CD4-positive, CD25-positive, alpha-beta regulatory T cell (primary cell): Measurements from ENCODE around the gene ZBED6. TPM values are rescaled to one million over a fixed set of nuclear protein-coding genes. Genes with fewer than 3 reads are reported as not detected.
"Not testable (repeated sequence)": the region's sequence is repeated elsewhere in the genome, so short reads cannot be mapped to it uniquely, and the experiment has no call there.

ENCODE experiments used
- ATAC-seq, 2 donors: fragments of 150-1000 bp; cut with Tn5 transposase; one replicate each; pipeline ENCODE4 v1.10.0; 2021; ENCODE audit warnings: low read depth in 2 of 2, moderate number of reproducible peaks in 2 of 2, moderate library complexity in 1 of 2
- DNase-seq, 3 donors: peaks; one replicate each; pipeline versions ENCODE4 v3.0.0 to v3.0.0-alpha.2; 2012 to 2022; ENCODE audit warnings: mixed read lengths in 1 of 3
- H3K27ac ChIP-seq: one replicate; pipeline ENCODE4 v1.7.0; 2013; ENCODE audit warnings: mild to moderate bottlenecking, low read length; ENCODE audit not compliant: insufficient read depth, poor library complexity, severe bottlenecking
- H3K27me3 ChIP-seq: one replicate; pipeline ENCODE4 v1.7.0; 2013; ENCODE audit warnings: low read length; ENCODE audit not compliant: control insufficient read depth, insufficient read depth
- H3K36me3 ChIP-seq: one replicate; pipeline ENCODE4 v1.7.0; 2013; ENCODE audit warnings: mild to moderate bottlenecking, low read length, moderate library complexity; ENCODE audit not compliant: control insufficient read depth, insufficient read depth
- H3K4me1 ChIP-seq: 2 replicates; pipeline ENCODE4 v1.7.0; 2013; ENCODE audit warnings: mild to moderate bottlenecking, low read length; ENCODE audit not compliant: insufficient read depth, control insufficient read depth, poor library complexity, severe bottlenecking
- H3K4me3 ChIP-seq: one replicate; pipeline ENCODE4 v1.7.0; 2013; ENCODE audit warnings: low read depth, mild to moderate bottlenecking, low read length, moderate library complexity
- H3K9me3 ChIP-seq, 2 experiments: 1 replicate in 1 of 2; 2 replicates in 1 of 2; pipeline ENCODE4 v1.7.0; 2013; ENCODE audit warnings: low read length in 2 of 2, mild to moderate bottlenecking in 1 of 2, moderate library complexity in 1 of 2; ENCODE audit not compliant: control insufficient read depth in 2 of 2
- H3K27ac Mint-ChIP-seq, 3 donors: one replicate each; pipeline ENCODE4 v1.8.0; 2020 to 2022; ENCODE audit warnings: mild to moderate bottlenecking in 3 of 3, mixed read lengths in 3 of 3, moderate library complexity in 2 of 3
- H3K27me3 Mint-ChIP-seq: one replicate; pipeline ENCODE4 v1.8.0; 2022; ENCODE audit warnings: mild to moderate bottlenecking, mixed read lengths
- H3K36me3 Mint-ChIP-seq: one replicate; pipeline ENCODE4 v1.8.0; 2020; ENCODE audit warnings: mixed read lengths
- H3K4me1 Mint-ChIP-seq, 4 donors: one replicate each; pipeline ENCODE4 v1.8.0; 2020 to 2022; ENCODE audit warnings: mixed read lengths in 4 of 4, mild to moderate bottlenecking in 1 of 4
- H3K4me3 Mint-ChIP-seq, 4 donors: one replicate each; pipeline ENCODE4 v1.8.0; 2020 to 2022; ENCODE audit warnings: mild to moderate bottlenecking in 4 of 4, mixed read lengths in 4 of 4, moderate library complexity in 3 of 4
- H3K9me3 Mint-ChIP-seq, 7 donors: one replicate each; pipeline ENCODE4 v1.8.0; 2020 to 2022; ENCODE audit warnings: mixed read lengths in 7 of 7, mild to moderate bottlenecking in 3 of 7, moderate library complexity in 2 of 7
- polyA plus RNA-seq, 4 donors: library from polyadenylated mRNA; unstranded; fragments of 300-500 nt; fragmentation: Illumina TruSeq; gene quantifications; one replicate each; pipeline ENCODE4 v1.2.3, GENCODE V29; 2021
- total RNA-seq: library from RNA; stranded (reverse); gene quantifications from one replicate; pipeline ENCODE4 v1.2.3, GENCODE V29; 2022

Gene ZBED6
- total and polyA plus RNA-seq, 5 donors from 2014 or later = 0.22 to 31.0 (median 0.65) TPM

- Mint-ChIP-seq H3K36me3 (peaks cover 10% of the 10 kb centered on the region), H3K4me1 (peaks cover 0 to 7% (median 0%) of the 10 kb centered on the region in 4 donors), H3K9me3 (peaks cover 0 to 2% (median 0%) of the 10 kb centered on the region in 7 donors), H3K27me3 (no peaks in the 10 kb centered on the region), H3K27ac (peak overlapping the region in 1 of 3 donors; percentile 33), H3K4me3 (no peak overlapping the region)
- Histone ChIP-seq H3K27ac (no peak overlapping the region), H3K36me3 (no peaks in the 10 kb centered on the region), H3K4me3 (no peak overlapping the region), H3K4me1 (no peaks in the 10 kb centered on the region), H3K27me3 (no peaks in the 10 kb centered on the region), H3K9me3 (no peaks in the 10 kb centered on the region)
- DNase-seq (no peak), ATAC-seq (no peak)
Observed at GRCh38 chr1:203781962-203782361, 13.5 kb upstream of the ZBED6 start.

- Histone ChIP-seq H3K4me1 (peaks cover 5% of the 10 kb centered on the region), H3K27ac (no peak overlapping the region), H3K27me3 (no peaks in the 10 kb centered on the region), H3K4me3 (no peak overlapping the region), H3K36me3 (no peaks in the 10 kb centered on the region), H3K9me3 (no peaks in the 10 kb centered on the region)
- Mint-ChIP-seq H3K36me3 (peaks cover 7% of the 10 kb centered on the region), H3K9me3 (peaks cover 0 to 2% (median 0%) of the 10 kb centered on the region in 7 donors), H3K27ac (no peak overlapping the region), H3K27me3 (no peaks in the 10 kb centered on the region), H3K4me3 (peak overlapping the region in 1 of 4 donors; percentile 7), H3K4me1 (peaks cover under 1 to 4% (median 3%) of the 10 kb centered on the region in 4 donors)
- no peak for DNase-seq
- ATAC-seq = no peak
Observed at GRCh38 chr1:203789966-203790365, 5.5 kb upstream of the ZBED6 start.

GRCh38 chr1:203791498-203791897, 3.9 kb upstream of the ZBED6 start:
- H3K27ac Mint-ChIP-seq = no peak overlapping the region
- no peaks in the 10 kb centered on the region for H3K27me3 Mint-ChIP-seq
- no peak overlapping the region for H3K27ac ChIP-seq
- no peaks in the 10 kb centered on the region for H3K9me3 ChIP-seq
- peaks cover 12% of the 10 kb centered on the region for H3K4me1 ChIP-seq
- H3K4me3 ChIP-seq = no peak overlapping the region
- ATAC-seq (no peak), DNase-seq (no peak)
- peaks cover 4 to 15% (median 10%) of the 10 kb centered on the region in 4 donors for H3K4me1 Mint-ChIP-seq
- peaks cover 6% of the 10 kb centered on the region for H3K36me3 Mint-ChIP-seq
- no peaks in the 10 kb centered on the region for H3K9me3 Mint-ChIP-seq
- H3K36me3 ChIP-seq = no peaks in the 10 kb centered on the region
- H3K4me3 Mint-ChIP-seq = peak overlapping the region in 1 of 4 donors; percentile 27
- H3K27me3 ChIP-seq = no peaks in the 10 kb centered on the region

GRCh38 chr1:203792486-203792885, 2.9 kb upstream of the ZBED6 start:
- Histone ChIP-seq H3K27ac (no peak overlapping the region), H3K27me3 (no peaks in the 10 kb centered on the region), H3K9me3 (no peaks in the 10 kb centered on the region), H3K36me3 (peaks cover 2% of the 10 kb centered on the region), H3K4me1 (peaks cover 22% of the 10 kb centered on the region), H3K4me3 (no peak overlapping the region)
- Mint-ChIP-seq H3K4me3 (no peak overlapping the region), H3K27ac (peak overlapping the region in 1 of 3 donors; percentile 32), H3K27me3 (no peaks in the 10 kb centered on the region), H3K9me3 (no peaks in the 10 kb centered on the region), H3K4me1 (peaks cover 7 to 25% (median 19%) of the 10 kb centered on the region in 4 donors), H3K36me3 (peaks cover 12% of the 10 kb centered on the region)
- no peak for ATAC-seq
- no peak for DNase-seq

- peaks cover 22% of the 10 kb centered on the region for H3K36me3 Mint-ChIP-seq
- H3K27me3 Mint-ChIP-seq, H3K9me3 ChIP-seq, H3K36me3 ChIP-seq, H3K9me3 Mint-ChIP-seq, H3K27me3 ChIP-seq, DNase-seq, H3K4me3 ChIP-seq, H3K4me3 Mint-ChIP-seq, H3K27ac ChIP-seq, ATAC-seq: not testable (repeated sequence)
- H3K27ac Mint-ChIP-seq = peak overlapping the region in 1 of 3 donors; percentile 19
- peaks cover 8 to 36% (median 29%) of the 10 kb centered on the region in 4 donors for H3K4me1 Mint-ChIP-seq
- peaks cover 29% of the 10 kb centered on the region for H3K4me1 ChIP-seq
Observed at GRCh38 chr1:203793561-203793960, 1.9 kb upstream of the ZBED6 start.

- no peak for ATAC-seq
- H3K4me1 Mint-ChIP-seq = peaks cover 15 to 49% (median 41%) of the 10 kb centered on the region in 4 donors
- peak overlapping the region; percentile 96 to 99 (median 97) for H3K27ac Mint-ChIP-seq
- peak overlapping the region; percentile 93 for H3K27ac ChIP-seq
- H3K9me3 ChIP-seq = no peaks in the 10 kb centered on the region
- no peak for DNase-seq
- peak overlapping the region; percentile 77 for H3K4me3 ChIP-seq
- peaks cover 39% of the 10 kb centered on the region for H3K4me1 ChIP-seq
- peaks cover 27% of the 10 kb centered on the region for H3K36me3 Mint-ChIP-seq
- H3K27me3 Mint-ChIP-seq = no peaks in the 10 kb centered on the region
- H3K4me3 Mint-ChIP-seq = peak overlapping the region; percentile 85 to 100 (median 98)
- no peaks in the 10 kb centered on the region for H3K27me3 ChIP-seq
- peaks cover 14% of the 10 kb centered on the region for H3K36me3 ChIP-seq
- H3K9me3 Mint-ChIP-seq = no peaks in the 10 kb centered on the region
Observed at GRCh38 chr1:203794764-203795440, 521 bp upstream of the ZBED6 start.

- peaks cover 52% of the 10 kb centered on the region for H3K4me1 ChIP-seq
- H3K27ac ChIP-seq = peak overlapping the region; percentile 93
- H3K9me3 ChIP-seq = no peaks in the 10 kb centered on the region
- Mint-ChIP-seq H3K4me3 (peak overlapping the region; percentile 85 to 100 (median 97)), H3K9me3 (no peaks in the 10 kb centered on the region), H3K27ac (peak overlapping the region; percentile 66 to 98 (median 97)), H3K4me1 (peaks cover 23 to 61% (median 52%) of the 10 kb centered on the region in 4 donors), H3K36me3 (peaks cover 27% of the 10 kb centered on the region), H3K27me3 (no peaks in the 10 kb centered on the region)
- peak; percentile 18 to 57 (median 36) for DNase-seq
- peaks cover 14% of the 10 kb centered on the region for H3K36me3 ChIP-seq
- peak overlapping the region; percentile 82 for H3K4me3 ChIP-seq
- no peak for ATAC-seq
- no peaks in the 10 kb centered on the region for H3K27me3 ChIP-seq
Observed at GRCh38 chr1:203796236-203796605, 798 bp downstream of the ZBED6 start.

- H3K27ac Mint-ChIP-seq = peak overlapping the region in 1 of 3 donors; percentile 68
- DNase-seq = no peak
- H3K27me3 Mint-ChIP-seq = no peaks in the 10 kb centered on the region
- peak overlapping the region; percentile 85 to 100 (median 97) for H3K4me3 Mint-ChIP-seq
- ATAC-seq = no peak
- H3K9me3 Mint-ChIP-seq = no peaks in the 10 kb centered on the region
- H3K27me3 ChIP-seq = no peaks in the 10 kb centered on the region
- H3K27ac ChIP-seq = no peak overlapping the region
- H3K36me3 Mint-ChIP-seq = peaks cover 27% of the 10 kb centered on the region
- H3K4me1 Mint-ChIP-seq = peaks cover 33 to 71% (median 58%) of the 10 kb centered on the region in 4 donors
- H3K9me3 ChIP-seq = no peaks in the 10 kb centered on the region
- peaks cover 59% of the 10 kb centered on the region for H3K4me1 ChIP-seq
- peak overlapping the region; percentile 82 for H3K4me3 ChIP-seq
- peaks cover 17% of the 10 kb centered on the region for H3K36me3 ChIP-seq
Observed at GRCh38 chr1:203797216-203797615, 1.8 kb downstream of the ZBED6 start.
